IPS DF 6.9 (cell line): ENCODE results near the gene MIF.
"Not testable (repeated sequence)": the region's sequence is repeated elsewhere in the genome, so short reads cannot be mapped to it uniquely, and the experiment has no call there.

Source experiments
- DNase-seq: peaks from one replicate; pipeline ENCODE4 v3.0.0-alpha.2; 2013; ENCODE audit warnings: low read depth, low spot score
- H3K27ac ChIP-seq: one replicate; pipeline ENCODE4 v1.5.1; 2013; ENCODE audit warnings: low read length, control low read depth
- H3K27me3 ChIP-seq: 2 replicates; pipeline ENCODE4 v1.6.1; 2013; ENCODE audit warnings: mild to moderate bottlenecking, low read length; ENCODE audit not compliant: control insufficient read depth, insufficient read depth
- H3K36me3 ChIP-seq: 2 replicates; pipeline ENCODE4 v1.6.1; 2013; ENCODE audit warnings: low read length; ENCODE audit not compliant: control insufficient read depth, insufficient read depth
- H3K4me1 ChIP-seq: 2 replicates; pipeline ENCODE4 v1.6.1; 2013; ENCODE audit warnings: low read length; ENCODE audit not compliant: control insufficient read depth, insufficient read depth
- H3K4me3 ChIP-seq: 2 replicates; pipeline ENCODE4 v1.5.1; 2013; ENCODE audit warnings: mild to moderate bottlenecking, low read length
- H3K9me3 ChIP-seq: 2 replicates; pipeline ENCODE4 v1.6.1; 2013; ENCODE audit warnings: low read length, inconsistent platforms; ENCODE audit not compliant: control insufficient read depth, insufficient read depth
- WGBS: extraction: QIAGEN DNeasy Blood & Tissue Kit; methylation state at CpG from one replicate; pipeline ENCODE4 v1.1.7; 2013; ENCODE audit warnings: mixed read lengths, missing lambda C conversion rate; ENCODE audit not compliant: insufficient read length, insufficient coverage; 5-methylcytosine and 5-hydroxymethylcytosine counted together

Gene MIF

GRCh38 chr22:23912293-23912903, 18.2 kb downstream of the MIF start:
- H3K4me1 ChIP-seq: no peaks in the 10 kb centered on the region
- DNase-seq: no peak
- H3K27me3 ChIP-seq: no peaks in the 10 kb centered on the region
- H3K36me3 ChIP-seq: no peaks in the 10 kb centered on the region
- no peaks in the 10 kb centered on the region for H3K9me3 ChIP-seq
- no CpG with 5 or more reads among the region's 9 CpGs for WGBS
- H3K27ac ChIP-seq: no peak overlapping the region
- no peak overlapping the region for H3K4me3 ChIP-seq

- no peak for DNase-seq
- Histone ChIP-seq H3K4me1 (no peaks in the 10 kb centered on the region), H3K27me3 (no peaks in the 10 kb centered on the region), H3K36me3 (no peaks in the 10 kb centered on the region), H3K9me3 (no peaks in the 10 kb centered on the region), H3K27ac (no peak overlapping the region), H3K4me3 (peak overlapping the region; percentile 30; the same call in 1 of the 2 replicates)
- no CpG with 5 or more reads among the region's 1 CpG for WGBS
These were observed 19.1 kb downstream of the MIF start for GRCh38 chr22:23913306-23913660.

- no peaks in the 10 kb centered on the region for H3K9me3 ChIP-seq
- DNase-seq: peak; percentile 98
- H3K4me3 ChIP-seq: peak overlapping the region; percentile 30; the same call in 1 of the 2 replicates
- H3K27ac ChIP-seq: no peak overlapping the region
- H3K27me3 ChIP-seq: no peaks in the 10 kb centered on the region
- H3K36me3 ChIP-seq: no peaks in the 10 kb centered on the region
- WGBS: no CpG with 5 or more reads among the region's 44 CpGs
- H3K4me1 ChIP-seq: no peaks in the 10 kb centered on the region
These were observed 19.6 kb downstream of the MIF start for GRCh38 chr22:23913661-23914353.

- WGBS: no CpG with 5 or more reads among the region's 3 CpGs
- no peak overlapping the region for H3K27ac ChIP-seq
- DNase-seq: no peak
- no peaks in the 10 kb centered on the region; the same call in 1 of the 2 replicates for H3K36me3 ChIP-seq
- H3K4me1 ChIP-seq: no peaks in the 10 kb centered on the region
- H3K4me3 ChIP-seq: no peak overlapping the region
- H3K9me3 ChIP-seq: no peaks in the 10 kb centered on the region
- H3K27me3 ChIP-seq: no peaks in the 10 kb centered on the region
These were observed 21.1 kb downstream of the MIF start for GRCh38 chr22:23915290-23915689.

GRCh38 chr22:23920267-23920611, 26.1 kb downstream of the MIF start:
- not testable (repeated sequence) for H3K4me1 ChIP-seq, H3K4me3 ChIP-seq, H3K27me3 ChIP-seq, H3K9me3 ChIP-seq, DNase-seq, H3K36me3 ChIP-seq, H3K27ac ChIP-seq
- no CpG with 5 or more reads among the region's 1 CpG for WGBS

- not testable (repeated sequence) for DNase-seq, H3K4me1 ChIP-seq, H3K27ac ChIP-seq, H3K36me3 ChIP-seq, H3K9me3 ChIP-seq, H3K27me3 ChIP-seq, H3K4me3 ChIP-seq
- WGBS: no CpG with 5 or more reads among the region's 13 CpGs
These were observed 27.5 kb downstream of the MIF start for GRCh38 chr22:23921586-23922201.

- DNase-seq: no peak
- Histone ChIP-seq H3K9me3 (peaks cover 1% of the 10 kb centered on the region; the same call in 1 of the 2 replicates), H3K4me1 (no peaks in the 10 kb centered on the region), H3K27me3 (no peaks in the 10 kb centered on the region), H3K4me3 (no peak overlapping the region), H3K36me3 (peaks cover 7% of the 10 kb centered on the region; the same call in 1 of the 2 replicates), H3K27ac (no peak overlapping the region)
- WGBS: no CpG with 5 or more reads among the region's 2 CpGs
These were observed 28.7 kb downstream of the MIF start for GRCh38 chr22:23922921-23923320.

GRCh38 chr22:23925020-23925606, 30.9 kb downstream of the MIF start:
- peaks cover 1% of the 10 kb centered on the region; the same call in 1 of the 2 replicates for H3K9me3 ChIP-seq
- peaks cover 10% of the 10 kb centered on the region; the same call in 1 of the 2 replicates for H3K36me3 ChIP-seq
- no peak overlapping the region for H3K27ac ChIP-seq
- DNase-seq: no peak
- H3K27me3 ChIP-seq: no peaks in the 10 kb centered on the region
- H3K4me3 ChIP-seq: no peak overlapping the region
- no peaks in the 10 kb centered on the region for H3K4me1 ChIP-seq
- no CpG with 5 or more reads among the region's 6 CpGs for WGBS

- Histone ChIP-seq H3K27me3 (no peaks in the 10 kb centered on the region), H3K27ac (no peak overlapping the region), H3K4me3 (no peak overlapping the region), H3K4me1 (no peaks in the 10 kb centered on the region), H3K9me3 (peaks cover 1% of the 10 kb centered on the region), H3K36me3 (peaks cover 10% of the 10 kb centered on the region; the same call in 1 of the 2 replicates)
- WGBS: no CpG with 5 or more reads among the region's 14 CpGs
- no peak for DNase-seq
These were observed 32.4 kb downstream of the MIF start for GRCh38 chr22:23926561-23926960.

- Histone ChIP-seq H3K9me3 (no peaks in the 10 kb centered on the region), H3K36me3 (no peaks in the 10 kb centered on the region), H3K27ac (no peak overlapping the region), H3K4me3 (no peak overlapping the region), H3K4me1 (no peaks in the 10 kb centered on the region), H3K27me3 (no peaks in the 10 kb centered on the region)
- DNase-seq: no peak
- WGBS: 100% methylated on average over 2 of the region's 5 CpGs
These were observed 44.3 kb downstream of the MIF start for GRCh38 chr22:23938328-23939016.
